H1 (cell line): ENCODE measurements around the gene HOXB6. TPM values are rescaled to one million over a fixed set of nuclear protein-coding genes. Genes with fewer than 3 reads are reported as not detected.

Source experiments
- CTCF ChIA-PET: fragments of 300-600 bp; sonication (Branson Sonifier 250); formaldehyde crosslinking; loops from one replicate; lab custom pipeline; 2021; ENCODE audit not compliant: partially characterized antibody; lab: Charles Lee
- POLR2A ChIA-PET: fragments of 300-600 bp; sonication (Branson Sonifier 250); formaldehyde crosslinking; loops from one replicate; lab custom pipeline; 2021; ENCODE audit warnings: inconsistent platforms; ENCODE audit not compliant: partially characterized antibody; lab: Charles Lee
- DNase-seq, 2 experiments: peaks; one replicate each; pipeline versions ENCODE4 v3.0.0 to v3.0.0-alpha.2; 2010 to 2022; ENCODE audit warnings: low spot score in 2 of 2, low read depth in 1 of 2, mixed read lengths in 1 of 2
- FAIRE-seq: peaks from 2 replicates; lab custom pipeline; 2011; peaks lifted over from hg19 to GRCh38; lab: Jason Lieb, UNC
- H2AFZ ChIP-seq: 2 replicates; pipeline ENCODE4 v1.8.1; 2012; ENCODE audit warnings: low read length, inconsistent platforms
- H2AK5ac ChIP-seq: 2 replicates; pipeline ENCODE4 v1.6.1; 2013; ENCODE audit warnings: low read depth, low read length
- H2BK120ac ChIP-seq: replicated peaks from 2 replicates; pipeline ENCODE3; 2013; ENCODE audit warnings: low read depth, low read length, inconsistent platforms
- H2BK12ac ChIP-seq: 2 replicates; pipeline ENCODE4 v1.6.1; 2013; ENCODE audit warnings: low read depth, low read length
- H2BK15ac ChIP-seq: 2 replicates; pipeline ENCODE4 v1.6.1; 2013; ENCODE audit warnings: low read length
- H2BK20ac ChIP-seq: 2 replicates; pipeline ENCODE4 v1.6.1; 2013; ENCODE audit warnings: low read length
- H2BK5ac ChIP-seq: 2 replicates; pipeline ENCODE4 v1.6.1; 2013; ENCODE audit warnings: low read depth, low read length
- H3K14ac ChIP-seq: 2 replicates; pipeline ENCODE4 v1.6.1; 2013; ENCODE audit warnings: inconsistent platforms; ENCODE audit not compliant: insufficient read length
- H3K18ac ChIP-seq: 2 replicates; pipeline ENCODE4 v1.6.1; 2013; ENCODE audit warnings: low read length; ENCODE audit errors: extremely low read depth
- H3K23ac ChIP-seq: 2 replicates; pipeline ENCODE4 v1.6.1; 2013; ENCODE audit warnings: inconsistent platforms; ENCODE audit not compliant: insufficient read length
- H3K23me2 ChIP-seq: 2 replicates; pipeline ENCODE4 v1.6.1; 2013; ENCODE audit warnings: low read depth, low read length
- H3K27ac ChIP-seq: 2 replicates; pipeline ENCODE4 v1.6.1; 2011; ENCODE audit warnings: low read depth, low read length, inconsistent platforms
- H3K27me3 ChIP-seq, 4 experiments: replicated peaks in 1 of 4; 1 replicate in 1 of 4; 2 replicates in 3 of 4; pipeline versions ENCODE4 v1.6.1 to v1.8.1; 2011 to 2013; ENCODE audit warnings: low read length in 3 of 4, mild to moderate bottlenecking in 3 of 4, inconsistent platforms in 2 of 4, mixed read lengths in 2 of 4, moderate library complexity in 1 of 4; ENCODE audit not compliant: control insufficient read depth in 3 of 4, insufficient read depth in 3 of 4; ENCODE audit errors: extremely low read depth in 1 of 4
- H3K36me3 ChIP-seq, 4 experiments: 2 replicates each; pipeline versions ENCODE4 v1.6.1 to v1.8.1; 2011 to 2013; ENCODE audit warnings: mild to moderate bottlenecking in 4 of 4, low read length in 3 of 4, moderate library complexity in 2 of 4, control low read depth in 1 of 4, inconsistent platforms in 1 of 4; ENCODE audit not compliant: insufficient read depth in 4 of 4, control insufficient read depth in 2 of 4
- H3K4ac ChIP-seq: replicated peaks from 2 replicates; pipeline ENCODE3; 2013; ENCODE audit warnings: low read length, low read depth, mixed read lengths, inconsistent platforms; ENCODE audit not compliant: insufficient read length
- H3K4me1 ChIP-seq, 4 experiments: replicated peaks in 1 of 4; 1 replicate in 1 of 4; 2 replicates in 3 of 4; pipeline versions ENCODE4 v1.6.1 to v1.8.1; 2011 to 2013; ENCODE audit warnings: low read length in 3 of 4, inconsistent platforms in 2 of 4, mixed read lengths in 1 of 4; ENCODE audit not compliant: insufficient read depth in 4 of 4, control insufficient read depth in 3 of 4
- H3K4me2 ChIP-seq, 2 experiments: 2 replicates each; pipeline versions ENCODE4 v1.6.1 to v1.8.1; 2011 to 2013; ENCODE audit warnings: low read depth in 2 of 2, low read length in 2 of 2, control low read depth in 1 of 2, inconsistent platforms in 1 of 2, mild to moderate bottlenecking in 1 of 2; ENCODE audit not compliant: insufficient read depth in 1 of 2
- H3K4me3 ChIP-seq, 4 experiments: fragments of 200-600, 300-600 bp in 1 of 4; sonication (generic), shearing (Covaris generic), sonication (Bioruptor Twin) in 1 of 4; 2 replicates each; pipeline versions ENCODE4 v1.5.1 to v1.8.1; 2011 to 2016; ENCODE audit warnings: low read length in 4 of 4, low read depth in 3 of 4, control low read depth in 2 of 4, inconsistent platforms in 2 of 4, mild to moderate bottlenecking in 2 of 4, mixed read lengths in 1 of 4, moderate library complexity in 1 of 4; ENCODE audit not compliant: insufficient read depth in 2 of 4; ENCODE audit errors: extremely low read depth in 1 of 4
- H3K56ac ChIP-seq: replicated peaks from 2 replicates; pipeline ENCODE3; 2013; ENCODE audit warnings: low read depth, mild to moderate bottlenecking, mixed read lengths, low read length, inconsistent platforms; ENCODE audit not compliant: insufficient read length
- H3K79me1 ChIP-seq: 2 replicates; pipeline ENCODE4 v1.6.1; 2013; ENCODE audit warnings: low read depth, low read length, control low read depth
- H3K79me2 ChIP-seq, 2 experiments: 2 replicates each; pipeline versions ENCODE4 v1.6.1 to v1.8.1; 2012 to 2013; ENCODE audit warnings: low read length in 2 of 2, mild to moderate bottlenecking in 2 of 2, inconsistent platforms in 1 of 2; ENCODE audit not compliant: insufficient read depth in 2 of 2, control insufficient read depth in 1 of 2
- H3K9ac ChIP-seq, 4 experiments: replicated peaks in 1 of 4; 1 replicate in 1 of 4; 2 replicates in 3 of 4; pipeline versions ENCODE4 v1.6.1 to v1.8.1; 2011 to 2013; ENCODE audit warnings: low read depth in 3 of 4, low read length in 3 of 4, control low read depth in 2 of 4, mild to moderate bottlenecking in 2 of 4, moderate library complexity in 2 of 4, inconsistent platforms in 1 of 4; ENCODE audit errors: extremely low read depth in 1 of 4
- H3K9me3 ChIP-seq, 2 experiments: 2 replicates each; pipeline versions ENCODE4 v1.6.1 to v1.8.1; 2012 to 2013; ENCODE audit warnings: mild to moderate bottlenecking in 2 of 2, moderate library complexity in 2 of 2, control low read depth in 1 of 2, inconsistent platforms in 1 of 2, low read depth in 1 of 2, low read length in 1 of 2, mixed read lengths in 1 of 2; ENCODE audit not compliant: insufficient read depth in 2 of 2
- H4K20me1 ChIP-seq, 2 experiments: replicated peaks in 1 of 2; 2 replicates each; pipeline versions ENCODE3 to v1.8.1; 2011 to 2013; ENCODE audit warnings: inconsistent platforms in 2 of 2, low read length in 2 of 2, mild to moderate bottlenecking in 1 of 2; ENCODE audit not compliant: insufficient read depth in 2 of 2, control insufficient read depth in 1 of 2
- H4K5ac ChIP-seq: 2 replicates; pipeline ENCODE4 v1.6.1; 2013; ENCODE audit warnings: low read length, low read depth, mixed read lengths, inconsistent platforms; ENCODE audit not compliant: insufficient read length
- H4K8ac ChIP-seq: 2 replicates; pipeline ENCODE4 v1.8.0; 2013; ENCODE audit warnings: mild to moderate bottlenecking, moderate library complexity, low read length, inconsistent platforms; ENCODE audit not compliant: insufficient read depth; ENCODE audit errors: extremely low read depth
- H4K91ac ChIP-seq: replicated peaks from 2 replicates; pipeline ENCODE3; 2013; ENCODE audit warnings: low read length, mixed read lengths, inconsistent platforms; ENCODE audit not compliant: insufficient read length
- ATF2 ChIP-seq: IDR thresholded peaks from 2 replicates; pipeline ENCODE4 v1.6.1; 2012; ENCODE audit warnings: low read length, inconsistent platforms
- BACH1 ChIP-seq: IDR thresholded peaks from 2 replicates; pipeline ENCODE4 v1.6.1; 2012; ENCODE audit warnings: low read length, improper control_type of control experiment
- HDAC6 ChIP-seq: IDR thresholded peaks from one replicate; pipeline ENCODE4 v1.7.1; 2012; ENCODE audit warnings: low read depth, mild to moderate bottlenecking, inconsistent platforms, low read length, moderate library complexity
- JUND ChIP-seq: IDR thresholded peaks from 2 replicates; pipeline ENCODE4 v1.6.1; 2011; ENCODE audit warnings: mild to moderate bottlenecking, improper control_type of control experiment, low read length
- KDM5A ChIP-seq: fragments of 200-600 bp; IDR thresholded peaks from 2 replicates; pipeline ENCODE4 v1.7.1; 2012; ENCODE audit warnings: mild to moderate bottlenecking, low read length, inconsistent platforms, mixed read lengths
- SIX5 ChIP-seq: IDR thresholded peaks from 2 replicates; pipeline ENCODE4 v1.6.1; 2011; ENCODE audit warnings: mild to moderate bottlenecking, low read depth, low read length
- SUZ12 ChIP-seq: fragments of 200-600 bp; sonication (generic); IDR thresholded peaks from 2 replicates; pipeline ENCODE4 v1.6.1; 2012; ENCODE audit warnings: mild to moderate bottlenecking, inconsistent platforms, low read length, moderate library complexity, mixed read lengths
- ZNF274 ChIP-seq: IDR thresholded peaks from 2 replicates; pipeline ENCODE4 v1.7.0; 2012; ENCODE audit warnings: low read length, borderline replicate concordance; ENCODE audit errors: extremely low read depth
- whole genome bisulfite sequencing, 2 experiments: shearing (Covaris generic) in 1 of 2; methylation state at CpG; one replicate each; pipeline versions ENCODE4 v1.1.6 to v1.1.7; 2013 to 2015; ENCODE audit warnings: low lambda C conversion rate in 2 of 2, mixed read lengths in 2 of 2, inconsistent platforms in 1 of 2, low coverage in 1 of 2, missing lambda C conversion rate in 1 of 2; ENCODE audit not compliant: insufficient replicate concordance in 2 of 2, insufficient coverage in 1 of 2, insufficient read length in 1 of 2; ENCODE audit errors: extremely low coverage in 1 of 2, missing lambda C conversion rate in 1 of 2; 5-methylcytosine and 5-hydroxymethylcytosine counted together
- polyA plus RNA-seq, 7 experiments: library from polyadenylated mRNA; depleted of rRNA in 3 of 7; stranded (reverse) in 5 of 7; unstranded in 2 of 7; fragments of >200 nt in 5 of 7; fragments of 200-250 nt in 2 of 7; gene quantifications; 1 replicate in 5 of 7; 2 replicates in 1 of 7; 4 replicates in 1 of 7; pipeline versions ENCODE4 v1.2.1 to v1.2.3, GENCODE V29; 2011 to 2013; ENCODE audit warnings: missing spikeins in 2 of 7, mixed read lengths in 2 of 7
- total RNA-seq: library from RNA; stranded (reverse); fragmentation: NEBNext Ultra II Directional; extraction: Animal tissue kit (Norgen Biotek cat#: 25700); gene quantifications from 2 replicates; pipeline ENCODE4 v1.2.1, GENCODE V29; 2021

HOXB6 gene
- total and polyA plus RNA-seq, 2 of the 8 experiments (the other 6 are each of a cell fraction or from before 2014, with no cell fraction given) = not detected

GRCh38 chr17:48571826-48572417 lies 32.9 kb downstream of the HOXB6 start:
- H2AK5ac ChIP-seq = no peak overlapping the region
- H2BK12ac ChIP-seq = no peak overlapping the region; the same call in 1 of the 2 replicates
- DNase-seq (no peak), FAIRE-seq (no peak)
- H4K5ac ChIP-seq = no peak overlapping the region
- H2BK20ac ChIP-seq = no peak overlapping the region
- no peak overlapping the region for H2BK120ac ChIP-seq
- H4K91ac ChIP-seq = no peak overlapping the region
- no peak overlapping the region for H3K4ac ChIP-seq
- no peak overlapping the region for H2BK5ac ChIP-seq
- peaks cover 0 to 5% (median 3%) of the 10 kb centered on the region in 4 experiments; a peak in 4 of 7 replicates for H3K4me1 ChIP-seq
- 10% methylated on average over 1 of the region's 1 CpG; no CpG with 5 or more reads in 1 of the 2 experiments for WGBS, 2 experiments
- no peak overlapping the region for H3K23ac ChIP-seq
- H3K27ac ChIP-seq = no peak overlapping the region
- no peak overlapping the region for H3K18ac ChIP-seq
- H3K36me3 ChIP-seq = no peaks in the 10 kb centered on the region; a peak in 1 of 8 replicates
- H4K20me1 ChIP-seq = peaks cover 14 to 41% of the 10 kb centered on the region in 2 experiments
- H3K14ac ChIP-seq = no peak overlapping the region
- no peak overlapping the region for H3K56ac ChIP-seq
- CTCF ChIA-PET = interaction anchor here (0.9 to 1.0 kb wide), 2 partner anchors 41 to 43 kb away, joined by 3 read pairs; partner anchors contain the start of gene HOXB8
- no peaks in the 10 kb centered on the region for H3K79me1 ChIP-seq
- H3K4me2 ChIP-seq = no peak overlapping the region
- H3K9ac ChIP-seq = no peak overlapping the region
- no peak overlapping the region for H4K8ac ChIP-seq
- TF ChIP-seq BACH1 = no peak
- no peak for TF ChIP-seq JUND
- TF ChIP-seq ATF2 = no peak
- no peak for TF ChIP-seq KDM5A
- no peak for TF ChIP-seq HDAC6
- TF ChIP-seq SIX5 = no peak
- no peak for TF ChIP-seq ZNF274
- TF ChIP-seq SUZ12 = no peak
- no peak overlapping the region for H2BK15ac ChIP-seq
- no peaks in the 10 kb centered on the region for H3K23me2 ChIP-seq
- POLR2A ChIA-PET = no interaction called here
- no peak overlapping the region for H3K4me3 ChIP-seq
- no peaks in the 10 kb centered on the region for H3K9me3 ChIP-seq
- H3K79me2 ChIP-seq = no peaks in the 10 kb centered on the region
- H3K27me3 ChIP-seq = peaks cover 99 to 100% (median 100%) of the 10 kb centered on the region in 4 experiments
- no peak overlapping the region for H2AFZ ChIP-seq
